Transverse colon (tissue), 4 donors: ENCODE results near the gene EPS8. TPM values are rescaled to one million over a fixed set of nuclear protein-coding genes. Genes with fewer than 3 reads are reported as not detected.
A peak's percentile ranks its signal among the peaks of the same experiment; 100 is the strongest.

Experiments
- DNase-seq: peaks from one replicate; pipeline ENCODE4 v3.0.0-alpha.2; 2019
- H3K27ac ChIP-seq, 4 donors: fragments of 200-600 bp; sonication (generic); 2 replicates each; pipeline ENCODE4 v1.5.1; 2016 to 2018; ENCODE audit warnings: inconsistent platforms in 4 of 4
- H3K27me3 ChIP-seq: fragments of 200-600 bp; sonication (generic); 2 replicates; pipeline ENCODE4 v1.5.1; 2017; ENCODE audit warnings: inconsistent platforms
- H3K36me3 ChIP-seq, 4 donors: fragments of 200-600 bp; sonication (generic); 2 replicates each; pipeline ENCODE4 v1.5.1; 2017 to 2019; ENCODE audit warnings: inconsistent platforms in 4 of 4
- H3K4me1 ChIP-seq, 4 donors: fragments of 200-600 bp; sonication (generic); 2 replicates each; pipeline ENCODE4 v1.5.1; 2017 to 2020; ENCODE audit warnings: inconsistent platforms in 4 of 4
- H3K4me3 ChIP-seq, 4 donors: fragments of 200-600 bp; sonication (generic); 1 replicate in 1 of 4; 2 replicates in 3 of 4; pipeline versions ENCODE4 v1.5.1 to v1.6.1; 2017 to 2019; ENCODE audit warnings: inconsistent platforms in 4 of 4
- H3K9me3 ChIP-seq, 2 donors: fragments of 200-600 bp; sonication (generic); 2 replicates each; pipeline ENCODE4 v1.5.1; 2017 to 2019; ENCODE audit warnings: inconsistent platforms in 2 of 2
- CTCF ChIP-seq, 5 experiments: fragments of 200-600 bp in 3 of 5; fragments of 450-650 bp in 2 of 5; sonication (generic) in 3 of 5; IDR thresholded peaks; 1 replicate in 2 of 5; 2 replicates in 3 of 5; pipeline ENCODE4 v1.5.1; 2016 to 2017; ENCODE audit warnings: antibody characterized with exemption in 5 of 5, inconsistent platforms in 3 of 5, mild to moderate bottlenecking in 2 of 5, moderate library complexity in 1 of 5
- EP300 ChIP-seq: sonication (generic); formaldehyde crosslinking; IDR thresholded peaks from one replicate; pipeline ENCODE4 v1.6.1; 2017; ENCODE audit warnings: antibody characterized with exemption, low read depth
- POLR2A ChIP-seq: fragments of 450-650 bp; IDR thresholded peaks from one replicate; pipeline ENCODE4 v1.6.1; 2016; ENCODE audit warnings: antibody characterized with exemption, mild to moderate bottlenecking, moderate library complexity
- POLR2AphosphoS5 ChIP-seq, 3 donors: sonication (generic); formaldehyde crosslinking; IDR thresholded peaks; one replicate each; pipeline ENCODE4 v1.6.1; 2016; ENCODE audit warnings: antibody characterized with exemption in 3 of 3
- WGBS, 2 donors: methylation state at CpG; one replicate each; pipeline ENCODE4 v1.1.5; 2018; ENCODE audit warnings: low coverage in 1 of 2; 5-methylcytosine and 5-hydroxymethylcytosine counted together
- in situ Hi-C, 4 donors: fragments of 200-750 bp; cut with MboI; loops; one replicate each; pipeline versions ENCODE4 v1.15.0 to v1.15.1; 2017; ENCODE audit warnings: low sequenced_read_pairs in 3 of 4, low pct_ligation_motif_present in 1 of 4, low pct_unique_long_range_greater_than_20kb in 1 of 4
- intact Hi-C: fragments of 100-400 bp; cut with DNase I; formaldehyde crosslinking; loops from one replicate; pipeline ENCODE4 v1.15.1; 2023; ENCODE audit warnings: low total_unique reads
- total RNA-seq, 4 donors: library from RNA; depleted of rRNA; stranded (reverse); fragments of >200 nt; gene quantifications; one replicate each; pipeline ENCODE4 v1.1.0, GENCODE V29; 2016

Gene EPS8
- total RNA-seq, 4 donors from 2014 or later: 55.1 to 180 (median 140) TPM

- no peaks in the 10 kb centered on the region for H3K36me3 ChIP-seq
- no peak for DNase-seq
- 53 to 55% methylated on average over 2 of the region's 2 CpGs for WGBS, 2 donors
- in situ Hi-C loops (no loop called here), intact Hi-C loops (no loop called here)
- no peaks in the 10 kb centered on the region for H3K27me3 ChIP-seq
- H3K27ac ChIP-seq: peak overlapping the region; percentile 70 to 78 (median 75)
- H3K9me3 ChIP-seq: no peaks in the 10 kb centered on the region
- TF ChIP-seq POLR2A (no peak), CTCF (IDR thresholded peaks at IDR 0.05) (no peak), POLR2AphosphoS5 (IDR thresholded peaks at IDR 0.05) (peak in 1 of 3 donors; percentile 17), EP300 (no peak)
- H3K4me1 ChIP-seq: peaks cover 24 to 65% (median 48%) of the 10 kb centered on the region in 4 donors
- H3K4me3 ChIP-seq: no peak overlapping the region
Measured at GRCh38 chr12:15693228-15693911, 95.8 kb downstream of the EPS8 start.

- peak overlapping the region; percentile 70 to 78 (median 75) for H3K27ac ChIP-seq
- no peak overlapping the region for H3K4me3 ChIP-seq
- H3K4me1 ChIP-seq: peaks cover 19 to 65% (median 57%) of the 10 kb centered on the region in 4 donors
- 78 to 82% methylated on average over 4 of the region's 4 CpGs for WGBS, 2 donors
- intact Hi-C loops: no loop called here
- H3K27me3 ChIP-seq: no peaks in the 10 kb centered on the region
- H3K9me3 ChIP-seq: no peaks in the 10 kb centered on the region
- no peak for DNase-seq
- H3K36me3 ChIP-seq: no peaks in the 10 kb centered on the region
- TF ChIP-seq POLR2A: no peak
- no peak for TF ChIP-seq EP300
- no peak for TF ChIP-seq POLR2AphosphoS5 (IDR thresholded peaks at IDR 0.05)
- TF ChIP-seq CTCF (IDR thresholded peaks at IDR 0.05): no peak
- in situ Hi-C loops: no loop called here
Measured at GRCh38 chr12:15691388-15691787, 97.8 kb downstream of the EPS8 start.

GRCh38 chr12:15690320-15690719 lies 98.9 kb downstream of the EPS8 start:
- Histone ChIP-seq H3K4me3 (no peak overlapping the region), H3K9me3 (no peaks in the 10 kb centered on the region), H3K36me3 (no peaks in the 10 kb centered on the region), H3K27ac (peak overlapping the region; percentile 70 to 78 (median 75)), H3K27me3 (no peaks in the 10 kb centered on the region), H3K4me1 (peaks cover 19 to 61% (median 57%) of the 10 kb centered on the region in 4 donors)
- intact Hi-C loops (no loop called here), in situ Hi-C loops (no loop called here)
- 33 to 48% methylated on average over 1 of the region's 1 CpG for WGBS, 2 donors
- TF ChIP-seq POLR2AphosphoS5 (IDR thresholded peaks at IDR 0.05) (no peak), CTCF (IDR thresholded peaks at IDR 0.05) (no peak), POLR2A (no peak), EP300 (no peak)
- DNase-seq: no peak

- WGBS, 2 donors: 20 to 41% methylated on average over 4 of the region's 4 CpGs
- Histone ChIP-seq H3K9me3 (no peaks in the 10 kb centered on the region), H3K27ac (peak overlapping the region; percentile 70 to 78 (median 75)), H3K4me3 (peak overlapping the region in 1 of 4 donors; percentile 3), H3K27me3 (no peaks in the 10 kb centered on the region), H3K36me3 (no peaks in the 10 kb centered on the region), H3K4me1 (peaks cover 19 to 61% (median 57%) of the 10 kb centered on the region in 4 donors)
- no peak for TF ChIP-seq POLR2AphosphoS5 (IDR thresholded peaks at IDR 0.05)
- no peak for TF ChIP-seq EP300
- in situ Hi-C loops (no loop called here), intact Hi-C loops (loop anchor here (10.0 kb wide), 1 partner anchor 55 kb away; no protein-coding TSS in a partner anchor)
- DNase-seq: no peak
Measured at GRCh38 chr12:15689751-15690191, 99.4 kb downstream of the EPS8 start.
